HUDEP-2 (cell line): ENCODE measurements around the gene PTPRT.
A peak's percentile ranks its signal among the peaks of the same experiment; 100 is the strongest.

ENCODE experiments used
- DNase-seq, 76 experiments: peaks; one replicate each; lab custom pipeline; 2025; ENCODE audit not compliant: unreplicated experiment in 76 of 76; lab: John Stamatoyannopoulos, UW

PTPRT gene

DNA sequence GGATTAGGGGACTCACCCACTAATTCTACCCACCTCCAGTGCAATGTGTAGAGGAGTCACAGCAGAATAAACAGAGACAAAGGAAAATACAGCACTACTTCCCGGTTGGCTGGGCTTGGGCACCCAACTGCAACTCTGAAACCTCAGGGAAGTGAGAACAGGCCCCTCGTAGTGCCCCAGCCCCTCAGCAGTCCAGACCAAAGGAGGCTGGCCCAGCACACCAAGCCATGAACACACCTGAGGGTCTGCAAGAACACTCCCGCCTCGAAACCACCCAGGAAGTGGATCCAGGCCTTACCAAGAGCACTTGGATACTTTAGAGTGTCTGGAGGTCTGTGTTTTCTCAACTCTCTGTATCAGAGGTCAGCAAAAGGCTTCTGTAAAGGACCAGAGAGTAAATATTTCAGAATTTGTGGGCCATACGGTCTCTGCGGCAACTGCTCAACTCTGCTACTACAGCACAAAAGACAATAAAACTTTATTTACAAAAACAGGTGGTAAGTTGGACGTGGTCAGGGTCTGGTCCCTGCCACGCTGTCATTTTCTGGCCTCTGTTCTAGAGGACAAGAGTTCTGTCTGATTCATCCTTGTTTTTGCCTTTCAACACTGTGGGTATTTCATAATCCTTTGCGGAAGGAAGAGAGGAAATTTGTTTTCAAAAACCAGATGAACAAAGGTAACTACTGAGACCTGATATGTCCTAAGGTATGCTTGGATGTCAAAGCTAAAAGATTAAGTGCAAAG is 154.6 kb downstream of the PTPRT start:
- DNase-seq: no peak

GRCh38 chr20:43032459-43032858 is 157.2 kb downstream of the PTPRT start:
- no peak for DNase-seq

GRCh38 chr20:43029176-43029575 is 160.5 kb downstream of the PTPRT start:
- no peak for DNase-seq

DNA sequence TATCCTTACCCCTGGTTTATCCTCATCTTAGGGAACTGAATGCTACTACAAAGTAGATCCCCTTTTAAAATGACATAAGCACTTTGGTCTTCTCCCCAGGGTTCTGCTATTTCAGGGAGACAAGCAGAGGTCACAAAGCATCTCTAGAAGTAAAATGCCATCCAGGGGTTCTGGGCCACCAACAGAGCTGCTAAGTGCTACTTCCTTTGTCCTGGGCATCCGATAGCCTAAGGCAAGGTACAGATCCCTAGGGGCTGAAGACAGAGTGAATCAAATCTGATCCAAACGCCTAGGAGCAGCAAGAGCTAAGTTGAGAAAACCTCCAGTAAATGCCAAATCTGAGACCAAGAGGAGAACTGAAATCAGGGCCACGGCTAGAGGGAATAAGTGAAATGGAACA is 161.2 kb downstream of the PTPRT start:
- no peak for DNase-seq

GRCh38 chr20:43023836-43024235 is 165.9 kb downstream of the PTPRT start:
- no peak for DNase-seq

DNA sequence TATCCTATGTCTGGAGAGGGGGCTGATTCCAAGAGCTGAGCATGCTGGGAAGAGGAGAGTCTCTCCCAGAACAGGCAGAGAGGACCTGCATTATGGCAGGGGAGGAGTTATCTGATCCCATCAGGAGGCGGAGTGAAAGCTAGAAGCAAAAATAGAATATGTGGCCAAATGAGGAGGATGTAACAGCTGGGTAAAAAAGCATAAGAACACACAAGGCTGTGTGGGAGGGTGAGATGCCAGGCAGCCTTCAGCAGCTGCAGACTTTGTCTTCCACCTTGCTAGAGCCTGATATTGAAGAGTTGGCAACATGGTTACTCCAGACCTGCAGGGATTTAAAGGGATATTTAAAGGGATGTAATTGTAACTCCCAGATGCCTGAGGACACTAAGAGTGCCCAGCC is 167.1 kb downstream of the PTPRT start:
- DNase-seq: no peak

GRCh38 chr20:43022081-43022480 is 167.6 kb downstream of the PTPRT start:
- DNase-seq: peak in 1 of 76 experiments; percentile 0

DNA sequence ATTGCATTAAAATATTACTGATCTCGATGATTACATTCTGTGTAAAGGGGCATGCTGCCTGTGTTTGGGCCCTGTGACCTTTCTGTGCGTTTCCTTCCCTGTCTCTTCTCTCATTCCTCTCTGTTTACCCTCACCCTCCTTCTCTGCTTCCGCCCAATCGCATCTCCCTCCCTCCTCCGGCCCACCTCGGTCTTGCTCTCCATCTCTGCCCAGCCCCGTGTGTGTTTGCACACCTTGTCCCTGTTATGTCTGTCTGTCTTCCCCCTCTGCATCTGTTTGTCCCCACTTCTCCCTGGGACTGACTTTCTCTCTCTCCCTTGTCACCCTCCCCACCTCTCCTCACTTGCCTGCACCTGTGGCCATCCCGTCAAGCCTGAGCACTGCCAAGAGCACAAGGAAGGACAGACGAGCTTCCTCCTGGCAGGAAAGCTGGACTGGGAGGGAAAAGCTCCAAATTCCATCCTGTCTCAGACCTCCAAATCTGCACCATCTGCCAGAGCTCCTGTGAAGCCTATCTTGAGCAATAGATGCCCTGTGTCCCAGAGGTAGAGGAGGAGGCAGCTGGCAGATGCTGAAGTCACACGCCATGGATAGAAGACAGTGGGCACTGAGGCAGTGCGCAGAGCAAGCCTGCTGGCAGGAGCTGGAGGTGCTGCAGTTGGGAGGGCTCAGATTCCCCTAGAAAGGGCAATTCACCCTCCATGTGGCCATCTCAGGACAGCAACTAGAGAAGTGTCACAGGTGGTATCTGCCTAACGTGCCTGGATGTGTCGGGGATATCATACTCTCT is 172.3 kb downstream of the PTPRT start:
- no peak for DNase-seq

GRCh38 chr20:43016257-43016656 is 173.4 kb downstream of the PTPRT start:
- DNase-seq: no peak

- no peak for DNase-seq
These were observed 174.1 kb downstream of the PTPRT start for GRCh38 chr20:43015566-43015965.

GRCh38 chr20:43014206-43014605 is 175.5 kb downstream of the PTPRT start:
- no peak for DNase-seq

DNA sequence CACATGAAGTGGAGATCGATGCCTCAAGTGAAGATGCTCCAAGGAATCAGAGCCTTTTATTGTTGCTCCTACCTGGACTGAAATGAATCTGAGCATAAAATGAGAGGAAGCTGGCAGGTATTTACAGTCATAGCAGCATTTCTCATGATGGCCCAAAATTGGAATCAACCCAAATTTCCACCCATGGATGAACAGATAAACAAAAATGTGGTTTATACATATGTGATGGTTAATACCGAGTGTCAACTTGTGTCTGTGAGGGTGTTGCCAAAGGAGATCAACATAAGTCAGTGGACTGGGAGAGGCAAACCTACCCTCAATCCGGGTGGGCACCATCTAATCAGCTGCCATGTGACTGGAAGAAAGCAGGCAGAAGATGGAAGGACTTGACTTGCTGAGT is 178.2 kb downstream of the PTPRT start:
- DNase-seq: no peak

DNA sequence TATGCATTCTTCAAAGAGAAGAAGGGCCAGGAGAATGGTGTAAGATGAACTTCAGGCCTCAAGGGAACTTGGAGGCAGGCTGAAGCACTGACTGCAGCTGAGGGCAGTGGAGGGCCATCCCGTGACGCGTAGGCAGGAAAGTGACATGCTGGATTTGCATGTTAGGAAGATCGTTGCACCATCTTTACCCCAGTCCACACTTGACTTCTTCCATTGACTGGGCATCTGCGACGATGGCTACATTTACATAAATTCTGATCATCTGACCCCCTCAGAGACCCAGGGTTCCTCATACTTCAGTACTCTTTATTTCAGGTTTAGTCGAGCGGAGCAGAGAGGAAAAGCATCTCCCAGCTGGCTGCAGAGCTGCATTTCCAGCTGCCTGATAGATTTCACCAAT is 180.2 kb downstream of the PTPRT start:
- no peak for DNase-seq

DNA sequence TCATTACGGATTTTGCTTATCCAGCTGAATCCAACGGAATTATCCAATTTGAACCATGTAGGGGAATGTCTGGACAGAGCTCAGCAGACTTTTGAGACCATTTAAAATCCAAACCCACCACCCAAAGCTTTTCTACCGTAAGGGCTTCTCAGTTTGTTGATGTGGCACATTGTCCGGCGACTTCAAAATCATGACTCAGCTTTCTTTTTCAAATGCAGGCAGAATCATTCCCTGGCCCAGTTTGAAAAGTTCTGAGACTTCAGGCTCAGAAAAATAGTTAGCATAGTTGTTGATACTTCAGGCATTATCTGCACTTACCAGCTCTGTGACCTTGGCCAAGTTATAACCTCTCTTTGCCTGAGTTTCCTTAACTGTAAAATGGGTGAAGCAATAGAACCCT is 182.2 kb downstream of the PTPRT start:
- no peak for DNase-seq

- DNase-seq: no peak
These were observed 182.9 kb downstream of the PTPRT start for GRCh38 chr20:43006651-43007375.

DNA sequence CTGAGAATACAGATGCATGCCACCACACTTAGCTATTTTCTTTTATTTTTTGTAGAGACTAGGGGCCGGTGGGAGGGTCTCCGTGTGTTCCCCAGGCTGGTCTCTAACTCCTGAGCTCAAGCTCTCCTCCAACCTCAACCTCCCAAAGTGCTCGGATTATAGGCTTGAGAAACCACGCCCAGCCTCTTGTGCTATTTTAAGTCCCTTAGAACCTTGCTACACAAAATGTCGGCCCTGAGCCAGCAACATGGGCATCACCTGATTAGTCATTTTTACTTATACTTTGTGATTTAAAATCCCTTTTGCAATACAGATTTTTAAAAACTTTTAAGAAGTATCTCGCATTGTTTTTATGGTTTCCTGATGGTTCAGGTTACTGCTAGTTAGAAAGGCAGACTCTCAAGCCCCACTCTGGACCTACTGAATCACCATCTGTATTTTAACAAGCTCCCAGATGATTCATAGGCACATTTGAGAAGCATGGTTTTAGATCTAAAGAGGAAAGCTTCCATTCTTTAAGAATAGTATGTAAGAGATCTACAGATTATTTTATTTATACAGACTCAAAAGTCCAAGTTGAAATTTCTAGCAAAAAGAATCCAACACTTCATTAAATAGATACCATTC is 186.3 kb downstream of the PTPRT start:
- DNase-seq: no peak

GRCh38 chr20:42996141-42996540 is 193.6 kb downstream of the PTPRT start:
- no peak for DNase-seq

DNA sequence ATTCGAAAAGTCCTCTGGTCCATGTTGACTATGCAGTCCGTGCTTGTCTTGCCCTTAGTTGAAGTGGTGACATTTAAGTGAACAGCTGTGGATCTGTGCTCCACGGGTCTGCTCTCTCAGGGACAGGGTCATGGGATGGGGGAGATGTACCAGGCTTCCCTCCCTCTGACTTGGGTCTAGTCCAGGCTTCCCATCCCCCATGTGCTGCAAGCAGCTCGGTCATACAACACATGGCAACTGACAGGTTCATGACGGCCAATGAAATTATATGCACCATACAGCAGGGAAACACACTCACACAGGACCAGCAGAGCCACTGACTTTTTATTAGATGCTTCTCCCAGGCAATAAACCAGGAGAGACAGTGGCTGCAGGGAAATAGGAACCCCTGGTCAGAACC is 201.4 kb downstream of the PTPRT start:
- DNase-seq: no peak

DNA sequence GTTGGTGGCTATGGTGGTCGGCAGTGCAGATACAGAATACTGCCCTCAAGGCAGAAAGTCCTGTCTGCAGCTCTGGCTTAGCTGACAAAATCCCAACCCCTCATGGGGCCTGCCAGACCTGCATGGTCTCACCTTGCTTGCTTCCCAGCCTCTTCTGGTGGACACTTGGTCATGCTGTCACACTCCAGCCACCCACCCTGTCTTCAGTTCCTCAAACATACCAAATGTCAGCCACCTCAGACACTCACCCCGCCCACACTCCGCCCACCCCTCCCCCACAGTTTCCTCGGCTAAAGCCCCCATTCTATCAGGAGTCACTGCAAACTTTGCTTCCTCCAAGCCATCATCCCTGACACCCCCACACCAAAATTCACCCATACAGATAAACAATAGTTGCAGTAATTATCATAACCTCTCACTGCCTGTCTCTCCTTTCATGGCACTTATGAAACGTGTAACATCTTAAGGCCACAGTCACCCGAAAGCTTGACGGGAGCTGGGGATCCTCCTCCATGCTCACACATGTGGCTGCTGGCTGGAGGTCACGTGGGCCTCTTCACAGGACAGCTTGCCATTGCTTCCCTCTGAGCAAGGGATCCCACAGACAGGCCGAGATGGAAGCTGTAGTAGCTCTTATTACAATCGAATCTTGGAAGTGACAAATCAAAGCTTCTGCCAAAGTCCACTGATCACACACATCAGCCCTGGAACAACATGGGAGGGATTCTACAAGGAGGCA is 202.2 kb downstream of the PTPRT start:
- DNase-seq: no peak

DNA sequence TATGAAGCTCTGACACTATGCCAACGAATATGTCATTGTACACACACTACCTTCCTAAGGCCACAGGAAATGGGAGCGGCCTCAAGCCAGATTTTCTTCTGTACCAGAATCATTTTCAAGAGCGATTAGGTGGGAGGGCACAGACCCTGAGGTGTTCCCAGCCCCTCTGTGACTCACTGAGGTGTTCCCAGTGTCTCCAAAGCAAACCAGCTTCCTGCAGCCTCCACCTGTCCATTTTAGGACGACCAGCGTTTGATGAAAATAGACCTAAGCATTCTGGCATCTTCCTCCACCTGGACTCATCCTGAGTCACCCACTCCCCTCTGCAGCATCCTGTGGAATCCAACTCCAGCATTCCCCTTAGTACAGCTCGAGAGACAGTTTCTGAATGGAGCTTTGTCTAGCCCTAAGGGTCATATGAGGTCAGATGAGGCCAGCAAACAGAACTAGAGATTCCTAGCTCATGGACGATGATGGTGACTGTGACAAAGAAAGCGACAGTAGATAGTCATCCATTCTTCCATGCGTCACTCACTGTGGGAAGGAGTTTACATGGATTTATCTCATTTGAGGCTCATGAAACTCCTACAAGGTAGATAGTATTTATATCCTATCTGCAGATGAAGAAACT is 203.4 kb downstream of the PTPRT start:
- DNase-seq: no peak
